ENCODE results near the gene SPIRE2.
A peak's percentile ranks its signal among the peaks of the same experiment; 100 is the strongest.
"Not testable (repeated sequence)": the region's sequence is repeated elsewhere in the genome, so short reads cannot be mapped to it uniquely, and the experiment has no call there.

The SPIRE2 gene

DNA sequence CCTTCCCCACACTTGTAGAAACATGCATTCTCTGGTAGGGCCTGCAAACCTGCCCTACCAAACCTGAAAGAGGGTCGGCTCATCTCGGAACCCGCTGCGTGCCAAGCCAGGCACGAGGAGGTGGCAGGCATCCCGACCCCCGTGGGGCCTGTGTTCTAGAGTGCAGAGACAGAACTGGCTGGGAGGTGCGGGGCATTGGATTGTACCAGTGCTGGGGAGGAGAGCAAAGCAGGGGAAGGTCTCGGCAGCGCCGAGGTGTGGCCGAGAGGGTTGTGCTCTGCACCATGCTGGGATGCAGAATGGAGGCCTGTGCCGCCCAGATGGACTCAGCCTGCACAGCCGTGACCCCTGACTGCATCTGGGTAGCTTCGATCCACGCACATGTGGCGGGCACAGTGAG is 72.6 kb downstream of the SPIRE2 start:
- DNase-seq: no peak

DNA sequence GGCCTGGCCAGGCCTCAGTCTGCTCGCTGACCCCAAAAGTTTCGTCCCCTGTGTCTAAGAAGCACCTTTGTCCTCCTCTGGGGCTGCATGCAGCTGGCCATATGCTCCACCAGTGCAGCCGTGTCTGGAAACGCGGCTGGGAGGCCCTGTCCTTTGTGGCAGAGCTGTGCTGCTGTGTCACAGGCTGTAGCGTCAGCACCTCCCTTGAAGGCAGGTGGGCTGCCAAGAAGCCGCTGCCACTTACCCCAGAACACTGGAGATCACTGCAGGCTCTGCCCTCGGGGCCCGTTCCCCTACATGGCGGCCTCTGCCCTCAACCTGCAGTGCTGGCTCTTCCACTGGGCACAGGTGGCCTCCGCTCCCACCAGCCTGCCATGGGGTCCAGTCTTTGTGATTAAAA is 74.7 kb downstream of the SPIRE2 start:
- no peak for DNase-seq

DNA sequence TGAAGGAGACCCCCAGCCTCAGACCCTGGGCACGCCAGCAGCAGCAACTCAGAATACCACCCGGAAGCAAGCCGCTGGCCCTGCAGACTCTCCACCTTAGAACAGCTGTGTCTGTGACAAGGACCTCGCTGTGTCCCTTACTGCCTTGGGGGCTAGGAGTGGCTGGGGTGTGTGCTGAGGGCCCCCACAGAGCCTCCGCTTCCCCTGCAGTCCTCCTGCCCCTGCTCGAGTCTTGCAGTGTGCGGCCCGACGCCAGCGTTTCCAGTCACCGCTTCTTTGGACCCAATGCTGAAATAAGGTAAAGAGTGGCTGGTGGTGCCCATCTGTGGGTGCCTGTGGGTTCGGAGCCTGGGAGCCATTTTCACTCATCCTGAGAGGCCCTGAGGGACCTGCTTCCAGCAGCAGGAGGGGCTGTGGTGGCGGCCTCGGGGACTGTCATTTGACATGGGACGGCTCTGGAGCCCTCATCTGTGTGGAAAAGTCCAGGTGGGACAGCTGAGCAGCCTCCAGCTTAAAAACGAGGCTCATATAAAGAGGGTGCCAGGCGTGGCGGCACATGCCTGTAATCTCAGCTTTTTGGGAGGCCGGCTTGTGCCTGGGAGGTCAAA is 75.7 kb downstream of the SPIRE2 start:
- no peak for DNase-seq

DNA sequence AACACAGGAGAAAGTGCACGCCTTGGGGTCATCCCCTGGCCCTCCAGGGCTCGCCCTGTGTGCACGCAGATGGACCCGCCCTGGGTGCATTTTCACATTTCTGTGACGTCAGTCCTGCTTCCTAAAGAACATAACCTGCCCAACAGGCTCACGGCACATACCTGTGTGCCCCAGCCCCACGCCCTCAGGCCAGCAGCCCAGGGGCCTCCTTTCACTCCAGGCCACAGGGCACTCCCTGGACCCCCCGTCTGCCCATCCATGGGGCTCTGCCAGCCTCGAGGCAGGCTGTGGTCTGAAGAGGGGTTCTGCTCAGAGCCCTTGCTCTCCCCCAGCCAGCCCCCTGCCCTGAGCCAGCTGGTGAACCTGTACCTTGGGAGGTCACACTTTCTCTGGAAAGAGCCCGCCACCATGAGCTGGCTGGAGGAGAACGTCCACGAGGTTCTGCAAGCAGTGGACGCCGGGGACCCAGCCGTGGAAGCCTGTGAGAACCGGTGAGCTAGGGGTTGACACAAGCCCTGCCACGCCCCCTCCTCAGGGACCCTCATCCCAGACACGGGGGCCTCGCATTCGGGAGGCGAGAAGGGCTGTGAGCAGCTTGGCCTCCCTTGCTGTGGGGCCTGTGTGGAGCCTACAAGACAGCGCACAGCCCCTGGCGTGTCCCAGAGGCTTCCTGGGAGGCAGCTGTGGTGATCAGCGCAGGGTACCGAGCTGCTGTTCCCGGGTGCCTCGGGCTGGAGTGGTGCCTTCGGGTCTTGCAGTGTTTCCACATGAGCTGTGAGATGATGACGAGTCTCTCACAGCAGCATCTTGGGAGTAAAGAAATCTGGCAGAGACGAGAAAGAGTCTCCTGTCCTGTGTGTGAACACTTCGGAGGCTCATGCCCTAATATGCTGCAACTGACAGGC is 76.6 kb downstream of the SPIRE2 start:
- no peak for DNase-seq

DNA sequence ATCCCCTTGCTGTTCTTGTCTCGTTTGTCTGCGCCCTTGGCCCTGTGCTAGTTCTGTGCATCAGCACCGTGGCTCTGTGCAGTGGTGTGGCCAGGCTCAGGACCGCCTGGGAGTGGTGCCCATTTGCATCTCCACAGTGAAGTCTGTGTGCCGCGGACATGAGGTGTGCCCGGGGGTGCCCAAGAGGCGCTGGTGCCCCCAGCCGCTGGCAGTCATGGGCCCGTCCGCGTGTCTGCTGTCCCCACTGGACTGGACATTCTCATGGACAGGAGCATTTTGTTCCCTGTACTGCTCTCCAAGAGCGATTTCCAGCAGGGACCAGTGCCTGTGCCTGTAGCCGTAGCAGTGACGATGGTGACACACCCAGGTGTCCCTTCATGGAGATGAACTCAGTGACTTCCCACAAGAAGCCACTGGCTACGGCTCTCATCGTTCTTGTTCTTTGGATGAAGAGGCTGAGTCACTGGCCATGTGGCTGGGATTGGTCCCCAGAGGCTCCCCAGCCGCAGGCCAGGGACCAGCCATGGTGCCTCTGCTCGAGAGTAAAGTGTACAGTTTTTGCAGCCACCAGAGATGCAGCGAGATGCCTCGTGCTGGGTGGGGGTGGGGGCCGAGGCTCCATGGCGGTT is 77.3 kb downstream of the SPIRE2 start:
- no peak for DNase-seq

DNA sequence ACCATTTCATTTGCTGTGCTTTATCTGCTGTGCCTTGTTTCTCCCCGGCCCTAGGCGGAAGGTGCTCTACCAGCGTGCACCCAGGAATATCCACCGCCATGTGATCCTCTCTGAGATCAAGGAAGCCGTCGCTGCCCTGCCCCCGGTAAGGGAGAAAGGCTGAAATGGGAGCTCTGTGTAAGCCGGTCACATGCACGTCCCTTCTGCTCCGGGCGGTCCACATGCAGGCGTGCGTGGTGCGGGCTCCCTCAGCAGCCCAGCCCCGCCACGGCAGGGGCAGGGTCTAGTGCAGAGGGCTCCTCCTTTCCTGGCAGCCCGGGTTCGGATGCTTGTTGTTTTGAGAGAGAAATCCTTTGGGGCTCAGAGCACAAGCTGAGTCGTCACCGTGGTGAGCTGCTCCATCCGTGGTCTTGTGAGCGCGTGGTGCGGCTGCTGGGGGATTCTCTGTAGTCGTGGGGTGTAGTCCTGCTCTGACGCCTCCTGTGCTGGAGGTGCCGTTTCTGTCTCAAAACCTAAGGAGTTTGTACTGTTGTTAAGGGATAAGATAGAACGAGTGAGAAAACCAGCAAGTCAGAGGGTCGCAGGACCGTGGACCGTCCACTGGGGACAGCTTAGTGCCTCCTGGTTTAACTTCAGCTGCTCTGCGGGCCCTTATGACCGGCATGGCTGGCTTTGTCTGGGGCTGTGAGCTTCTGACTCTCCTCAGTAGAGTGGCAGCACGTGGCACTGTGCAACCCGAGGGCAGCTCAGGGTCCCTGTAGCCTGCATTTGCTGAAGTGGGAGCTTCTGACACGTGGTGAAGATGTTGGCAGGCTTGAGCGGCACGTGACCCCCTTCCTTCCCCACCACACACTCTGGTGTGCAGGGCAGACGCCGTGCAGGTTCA is 78.1 kb downstream of the SPIRE2 start:
- DNase-seq: no peak

DNA sequence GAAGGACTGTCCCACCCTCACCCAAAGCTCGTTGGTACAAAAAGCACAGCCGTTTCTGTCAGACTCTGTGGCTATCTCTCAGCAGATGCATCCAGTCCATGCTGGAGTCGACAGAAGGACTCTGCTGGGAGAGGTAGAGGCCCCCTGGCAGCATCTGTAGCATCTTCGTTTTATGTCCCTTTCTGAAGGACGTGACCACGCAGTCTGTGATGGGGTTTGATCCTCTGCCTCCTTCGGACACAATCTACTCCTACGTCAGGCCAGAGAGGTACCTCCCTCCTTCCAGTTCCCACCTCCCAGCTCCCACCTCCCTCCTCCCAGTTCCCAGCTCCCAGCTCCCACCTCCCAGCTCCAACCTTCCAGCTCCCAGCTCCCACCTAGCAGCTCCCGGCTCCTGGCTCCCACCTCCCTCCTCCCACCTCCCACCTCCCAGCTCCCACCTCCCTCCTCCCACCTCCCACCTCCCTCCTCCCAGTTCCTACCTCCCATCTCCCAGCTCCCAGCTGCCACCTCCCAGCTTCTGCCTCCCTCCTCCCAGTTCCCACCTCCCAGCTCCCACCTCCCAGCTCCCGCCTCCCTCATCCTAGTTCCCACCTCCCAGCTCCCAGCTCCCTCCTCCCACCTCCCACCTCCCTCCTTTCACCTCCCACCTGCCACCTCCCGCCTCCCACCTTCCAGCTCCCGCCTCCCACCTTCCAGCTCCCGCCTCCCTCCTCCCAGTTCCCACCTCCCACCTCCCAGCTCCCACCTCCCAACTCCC is 79.0 kb downstream of the SPIRE2 start:
- no peak for DNase-seq

DNA sequence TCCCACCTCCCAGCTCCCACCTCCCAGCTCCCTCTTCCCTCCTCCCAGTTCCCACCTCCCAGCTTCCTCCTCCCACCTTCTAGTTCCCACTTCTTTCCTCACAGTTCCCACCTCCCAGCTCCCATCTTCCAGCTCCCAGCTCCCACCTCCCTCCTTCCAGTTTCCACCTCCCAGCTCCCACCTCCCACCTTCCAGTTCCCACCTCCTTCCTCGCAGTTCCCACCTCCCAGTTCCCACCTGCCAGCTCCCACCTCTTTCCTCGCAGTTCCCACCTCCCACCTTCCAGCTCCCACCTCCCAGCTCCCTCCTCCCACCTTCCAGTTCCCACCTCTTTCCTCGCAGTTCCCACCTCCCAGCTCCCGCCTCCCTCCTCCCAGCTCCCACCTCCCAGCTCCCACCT is 80.0 kb downstream of the SPIRE2 start:
- DNase-seq: no peak

DNA sequence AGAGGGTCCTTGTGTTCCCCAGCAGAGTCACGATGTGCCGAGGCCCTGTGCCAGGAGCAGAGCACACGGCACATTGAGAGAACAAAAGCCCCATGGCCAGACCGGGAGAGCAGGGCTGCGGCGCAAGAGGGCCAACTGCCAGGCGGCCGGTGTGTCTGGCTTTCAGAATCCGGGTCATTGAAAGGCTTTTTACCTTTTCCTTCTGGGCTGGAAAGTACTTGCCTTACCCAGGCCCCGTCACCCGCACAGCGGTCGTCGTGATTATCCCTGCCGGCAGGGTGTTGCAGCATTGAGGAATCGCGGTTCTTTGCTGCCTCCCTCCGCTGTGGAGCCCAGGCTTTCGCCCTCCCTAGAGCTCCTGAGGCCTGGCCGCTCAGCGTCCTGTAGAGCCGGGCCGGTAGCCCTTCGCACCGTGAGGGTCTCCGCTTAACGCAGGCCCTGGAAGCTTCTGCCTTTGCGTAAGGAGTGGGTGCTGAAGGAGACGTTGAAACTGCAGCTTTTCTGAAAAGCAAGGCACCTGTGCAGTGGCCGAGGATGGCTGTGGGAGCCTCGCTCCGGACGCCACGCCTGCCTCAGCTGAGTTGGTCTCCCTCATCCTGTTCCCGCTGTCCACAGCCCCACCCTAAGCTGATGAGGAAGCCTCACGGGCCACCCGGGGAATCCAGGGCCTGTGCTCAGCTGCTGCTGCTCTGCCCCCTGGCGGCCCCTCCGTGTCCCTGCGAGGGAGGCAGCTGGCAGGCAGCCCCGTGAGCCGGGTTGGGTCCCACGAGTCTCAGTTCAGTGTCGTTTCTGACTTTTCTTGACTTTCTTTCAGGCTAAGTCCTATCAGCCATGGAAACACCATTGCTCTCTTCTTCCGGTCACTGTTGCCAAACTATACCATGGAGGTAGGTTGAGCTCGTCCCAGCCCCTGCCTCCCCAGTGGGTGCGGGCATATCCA is 81.8 kb downstream of the SPIRE2 start:
- peak; percentile 91 for DNase-seq

DNA sequence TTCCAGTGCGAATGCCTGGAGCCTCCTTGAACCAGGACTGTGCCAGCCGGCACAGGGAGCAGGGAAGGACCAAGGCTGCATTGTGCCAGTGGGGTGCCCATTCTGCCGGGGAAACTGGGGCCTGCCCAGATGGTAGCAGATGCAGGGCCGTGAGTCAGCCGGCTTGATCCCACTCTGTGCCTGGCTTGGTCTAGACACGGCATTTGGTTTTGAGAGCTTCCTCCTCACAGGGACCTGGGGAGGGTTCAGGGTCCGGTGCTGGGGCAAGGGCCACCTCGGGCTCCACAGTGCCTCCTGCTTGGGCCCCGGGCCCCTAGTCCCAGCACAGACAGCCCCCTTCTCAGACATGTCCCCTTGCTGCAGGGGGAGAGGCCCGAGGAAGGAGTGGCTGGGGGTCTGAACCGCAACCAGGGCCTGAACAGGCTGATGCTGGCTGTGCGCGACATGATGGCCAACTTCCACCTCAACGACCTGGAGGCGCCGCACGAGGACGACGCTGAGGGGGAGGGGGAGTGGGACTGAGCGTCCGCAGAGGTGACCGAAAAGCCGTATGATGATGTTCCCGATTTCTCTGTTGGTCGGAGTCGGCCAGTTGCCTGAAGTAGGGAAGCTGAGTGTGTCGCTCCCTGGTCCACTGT is 82.6 kb downstream of the SPIRE2 start:
- DNase-seq: no peak

DNA sequence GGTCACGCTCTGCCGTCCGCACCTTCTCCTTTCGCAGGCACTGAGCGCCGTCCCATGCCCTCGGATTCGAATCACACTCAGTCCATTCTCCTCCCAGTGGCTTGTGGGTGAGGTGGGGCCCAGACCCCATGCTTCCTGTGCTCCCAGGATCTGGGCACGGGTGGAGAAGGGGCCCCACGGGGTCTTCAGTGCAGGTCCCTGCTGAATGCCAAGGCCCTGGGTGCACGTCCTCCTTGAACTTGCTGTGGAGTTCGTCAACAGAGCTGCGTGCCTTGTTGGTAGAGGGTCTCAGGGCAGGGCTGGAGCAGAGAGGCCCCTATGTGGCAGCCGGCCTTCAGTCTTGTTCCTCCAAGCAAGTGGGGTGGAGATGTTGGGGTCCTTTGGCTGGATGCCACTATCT is 83.1 kb downstream of the SPIRE2 start:
- no peak for DNase-seq

DNA sequence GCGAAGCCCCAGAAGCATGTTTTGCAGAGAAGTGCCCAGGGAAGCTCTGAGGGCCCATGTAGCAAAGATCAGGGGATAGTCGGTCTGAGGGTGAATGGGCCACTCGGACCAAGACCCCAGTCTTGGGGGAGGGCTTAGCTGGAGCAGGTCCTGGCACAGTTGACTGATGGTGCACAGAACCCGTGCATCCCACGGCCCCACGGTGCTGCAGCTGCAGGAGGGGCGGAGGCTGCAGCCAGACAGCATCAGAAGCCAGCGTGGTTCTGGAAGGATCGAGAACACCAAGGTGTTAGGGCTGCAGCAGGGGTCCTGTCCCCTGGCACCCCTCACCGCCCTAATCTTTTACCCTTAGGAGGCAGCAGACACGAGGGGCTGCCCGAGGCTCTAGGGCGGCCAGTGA is 83.9 kb downstream of the SPIRE2 start:
- no peak for DNase-seq

DNA sequence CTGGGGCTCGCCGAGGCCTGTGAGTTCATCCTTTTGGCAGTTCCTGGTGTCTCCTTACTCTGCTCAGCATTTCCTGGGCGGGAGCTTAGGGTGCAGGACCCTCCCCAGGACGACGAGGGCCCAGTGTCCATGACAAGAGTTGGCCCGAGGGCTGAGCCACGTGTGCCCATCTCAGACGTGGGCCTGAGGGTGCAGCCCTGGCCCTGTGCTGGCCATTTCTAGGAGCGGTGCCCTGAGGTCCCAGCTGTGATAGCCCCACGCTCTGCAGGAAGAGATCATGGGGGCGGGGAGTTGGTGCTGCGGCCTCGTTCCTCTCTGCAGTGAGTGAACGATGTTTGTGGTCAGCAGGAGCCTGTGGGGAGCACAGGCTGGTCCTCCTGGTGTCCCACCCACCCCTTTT is 84.4 kb downstream of the SPIRE2 start:
- no peak for DNase-seq

DNA sequence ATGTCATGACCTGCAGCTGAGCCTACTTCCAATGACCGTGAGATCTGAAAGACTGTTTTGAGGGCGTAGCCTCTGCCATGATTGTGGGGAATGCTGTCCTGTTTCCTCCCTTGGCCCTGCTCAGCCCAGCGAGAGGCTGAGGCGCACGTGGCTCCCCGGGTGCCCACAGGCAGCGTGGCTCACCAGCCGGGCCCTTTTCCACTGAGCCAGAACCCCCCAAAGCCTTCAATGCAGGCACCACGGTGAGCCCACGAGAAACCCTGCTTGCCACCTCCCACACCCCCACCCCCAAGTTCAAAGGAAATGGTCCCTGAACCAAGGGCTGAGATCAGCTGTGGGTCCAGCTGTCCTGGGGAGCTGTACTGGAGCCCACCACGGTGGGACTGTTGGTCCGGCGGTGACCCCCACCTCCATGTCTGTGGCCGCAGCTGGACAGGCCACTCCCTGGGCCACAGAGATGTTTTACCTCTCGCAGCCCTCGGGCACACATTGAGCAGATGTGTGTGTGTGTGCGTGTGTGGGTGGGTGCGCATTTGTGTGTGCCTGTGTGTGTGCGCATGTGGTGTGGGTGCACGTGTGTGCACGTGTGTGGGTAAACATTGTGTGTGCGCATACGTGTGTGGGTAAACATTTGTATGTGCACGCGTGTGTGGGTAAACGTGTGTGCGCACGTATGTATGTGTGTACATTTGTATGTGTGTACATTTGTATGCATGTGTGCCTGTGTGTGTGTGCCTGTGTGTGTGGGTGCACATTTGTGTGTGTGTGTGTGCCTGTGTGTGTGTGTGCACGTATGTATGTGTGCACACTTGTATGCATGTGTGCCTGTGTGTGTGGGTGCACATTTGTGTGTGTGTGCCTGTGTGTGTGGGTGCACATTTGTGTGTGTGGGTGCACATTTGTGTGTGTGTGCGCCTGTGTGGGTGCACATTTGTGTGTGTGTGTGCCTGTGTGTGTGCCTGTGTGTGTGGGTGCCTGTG is 85.4 kb downstream of the SPIRE2 start:
- no peak for DNase-seq

DNA sequence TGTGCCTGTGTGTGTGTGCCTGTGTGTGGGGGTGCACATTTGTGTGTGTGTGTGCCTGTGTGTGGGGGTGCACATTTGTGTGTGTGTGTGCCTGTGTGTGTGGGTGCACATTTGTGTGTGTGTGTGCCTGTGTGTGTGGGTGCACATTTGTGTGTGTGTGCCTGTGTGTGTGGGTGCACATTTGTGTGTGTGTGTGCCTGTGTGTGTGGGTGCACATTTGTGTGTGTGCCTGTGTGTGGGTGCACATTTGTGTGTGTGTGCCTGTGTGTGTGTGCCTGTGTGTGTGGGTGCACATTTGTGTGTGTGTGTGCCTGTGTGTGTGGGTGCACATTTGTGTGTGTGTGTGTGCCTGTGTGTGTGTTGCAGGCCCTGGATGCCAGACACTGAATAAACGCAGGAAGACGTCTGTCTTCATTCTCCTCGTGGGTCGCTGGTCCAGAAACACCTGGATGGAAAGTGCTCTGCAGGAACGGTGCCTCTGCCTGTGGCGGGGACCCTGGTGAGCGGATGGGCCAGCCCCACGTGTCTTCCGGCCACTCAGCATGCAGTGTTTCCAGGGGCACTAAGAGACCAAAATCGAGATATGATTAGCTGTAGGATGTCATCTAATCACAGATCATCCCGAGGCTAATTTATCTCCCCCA is 86.5 kb downstream of the SPIRE2 start:
- DNase-seq: not testable (repeated sequence)

DNA sequence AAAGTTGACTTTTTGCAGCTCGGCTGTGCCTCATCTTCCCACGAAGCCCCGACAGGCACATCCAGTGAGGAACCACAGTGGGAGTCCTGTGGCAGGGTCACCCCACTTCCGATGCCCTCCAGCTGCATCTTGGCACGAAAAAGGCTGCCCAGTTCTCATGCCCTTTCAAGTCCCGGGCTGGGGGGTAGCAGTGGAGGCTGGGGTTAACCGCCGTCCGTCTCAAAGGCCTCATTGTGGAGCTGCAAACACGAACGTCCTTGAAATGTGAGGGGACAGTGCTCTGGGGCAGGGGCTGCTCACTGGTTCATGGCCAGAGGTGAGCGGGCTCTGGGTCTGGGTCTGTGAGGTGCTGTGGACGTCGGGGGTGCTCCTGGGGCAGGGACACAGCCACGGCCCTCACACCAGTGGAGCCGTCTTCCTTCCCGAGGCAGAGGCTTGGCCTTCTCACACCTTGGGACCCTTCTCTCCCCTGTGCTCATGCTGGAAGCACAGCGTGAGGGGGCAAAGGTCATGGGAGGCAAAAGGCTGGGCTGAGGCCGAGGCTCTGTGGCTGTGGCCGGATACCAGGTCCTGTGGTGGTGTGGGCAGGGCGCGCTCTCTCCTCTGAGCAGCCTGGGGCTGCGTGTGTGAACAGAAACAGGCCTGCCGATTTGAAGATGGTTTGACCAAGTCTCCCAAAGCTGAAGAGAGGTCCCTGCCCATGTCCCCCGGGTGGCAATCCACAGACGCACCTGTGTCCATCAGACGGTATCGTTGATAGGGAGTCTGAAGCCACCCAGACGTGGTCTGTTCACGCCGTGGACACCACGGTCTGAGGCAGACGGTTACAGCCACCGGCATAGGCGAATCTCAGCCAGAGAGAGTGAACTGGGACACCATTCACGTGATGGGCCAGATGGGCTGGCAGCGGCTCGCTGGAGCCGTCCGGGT is 87.3 kb downstream of the SPIRE2 start:
- no peak for DNase-seq

DNA sequence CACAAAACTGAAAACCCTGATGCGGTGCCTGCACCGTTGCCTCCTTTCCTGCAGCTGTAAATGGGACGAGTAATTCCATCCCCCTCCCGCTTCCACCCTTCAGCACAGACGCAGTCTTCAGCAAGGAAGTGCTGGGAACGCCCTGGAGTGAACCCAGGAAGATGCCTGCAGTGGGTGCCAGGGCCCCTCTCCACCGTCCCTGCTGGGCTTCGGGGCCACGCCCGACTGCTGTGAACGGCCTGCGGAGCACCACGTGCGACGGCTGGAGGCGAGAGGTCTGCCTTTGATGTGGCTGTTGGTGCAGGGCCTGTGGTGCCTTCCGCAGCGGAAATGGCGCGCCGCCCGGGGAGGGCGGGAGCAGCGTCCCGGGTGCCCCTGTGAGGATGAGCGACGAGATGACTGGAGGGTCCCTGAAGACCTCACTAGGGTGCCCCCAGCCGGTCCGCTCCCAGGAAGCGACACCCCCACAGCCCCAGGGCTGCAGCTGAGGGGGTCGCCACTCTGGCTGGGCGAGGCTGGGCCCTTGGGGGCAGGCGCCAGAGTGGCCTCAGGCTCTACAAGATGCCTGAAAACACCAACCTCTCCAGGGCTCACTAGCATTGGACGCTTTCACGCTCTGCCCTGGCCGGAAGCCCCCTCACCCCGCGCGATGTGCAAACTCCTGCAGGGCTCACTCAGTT is 89.6 kb downstream of the SPIRE2 start:
- DNase-seq: peak; percentile 77

All from suppressor macrophage treated with lipopolysaccharide for 4 hours (primary cell).